NT2/D1 (cell line): ENCODE measurements around the gene RCCD1.
"Not testable (repeated sequence)": the region's sequence is repeated elsewhere in the genome, so short reads cannot be mapped to it uniquely, and the experiment has no call there.

Source experiments
- DNase-seq: peaks from one replicate; pipeline ENCODE4 v3.0.0-alpha.2; 2011; ENCODE audit warnings: low read depth, low spot score
- H3K27me3 ChIP-seq: 2 replicates; pipeline ENCODE4 v1.6.0; 2011; ENCODE audit warnings: mild to moderate bottlenecking; ENCODE audit not compliant: insufficient read length, insufficient read depth
- H3K36me3 ChIP-seq: 2 replicates; pipeline ENCODE4 v1.6.1; 2011; ENCODE audit warnings: mild to moderate bottlenecking, low read length, mixed read lengths; ENCODE audit not compliant: insufficient read depth, insufficient read length
- H3K4me1 ChIP-seq: 2 replicates; pipeline ENCODE4 v1.5.1; 2011; ENCODE audit not compliant: insufficient read depth, insufficient read length
- H3K4me3 ChIP-seq: 2 replicates; pipeline ENCODE4 v1.5.1; 2011; ENCODE audit warnings: low read depth; ENCODE audit not compliant: insufficient read length
- H3K9ac ChIP-seq: 2 replicates; pipeline ENCODE4 v1.6.0; 2011; ENCODE audit warnings: low read depth; ENCODE audit not compliant: insufficient read length
- H3K9me3 ChIP-seq: 2 replicates; pipeline ENCODE4 v1.5.1; 2011; ENCODE audit warnings: mild to moderate bottlenecking, low read length; ENCODE audit not compliant: insufficient read depth
- SUZ12 ChIP-seq: IDR thresholded peaks from 2 replicates; pipeline ENCODE4 v1.6.1; 2011; ENCODE audit not compliant: insufficient read length, insufficient read depth; ENCODE audit errors: extremely low read depth
- YY1 ChIP-seq: IDR thresholded peaks from 2 replicates; pipeline ENCODE4 v1.6.1; 2011; ENCODE audit not compliant: insufficient read length, insufficient read depth
- ZNF274 ChIP-seq: IDR thresholded peaks from 2 replicates; pipeline ENCODE4 v1.6.1; 2011; ENCODE audit warnings: mild to moderate bottlenecking, low read depth, low read length

RCCD1 gene

DNA sequence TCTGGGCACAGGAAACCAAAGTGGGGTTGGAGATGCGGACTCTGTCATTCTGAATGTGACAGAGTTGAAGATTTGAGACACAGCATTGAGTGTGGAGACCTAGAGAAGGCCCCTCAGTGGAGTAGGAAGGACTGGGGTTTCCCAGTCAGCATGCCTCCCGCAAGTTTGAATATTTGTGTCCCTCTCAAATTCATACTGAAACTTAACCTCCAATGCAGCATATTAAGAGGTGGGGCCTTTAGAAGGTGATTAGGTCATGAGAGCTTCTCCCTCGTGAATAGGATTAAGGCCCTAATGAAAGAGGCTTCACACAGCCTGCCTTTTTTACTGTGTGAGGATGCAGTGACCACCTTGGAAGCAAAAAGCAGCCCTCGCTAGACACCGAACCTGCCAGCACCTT lies 30.3 kb upstream of the RCCD1 start:
- Histone ChIP-seq H3K4me3 (no peak overlapping the region), H3K9ac (no peak overlapping the region), H3K36me3 (peaks cover 10% of the 10 kb centered on the region), H3K4me1 (peaks cover 3% of the 10 kb centered on the region), H3K27me3 (no peaks in the 10 kb centered on the region), H3K9me3 (no peaks in the 10 kb centered on the region)
- TF ChIP-seq SUZ12, result no peak
- TF ChIP-seq YY1, result no peak
- TF ChIP-seq ZNF274, result no peak
- no peak for DNase-seq

DNA sequence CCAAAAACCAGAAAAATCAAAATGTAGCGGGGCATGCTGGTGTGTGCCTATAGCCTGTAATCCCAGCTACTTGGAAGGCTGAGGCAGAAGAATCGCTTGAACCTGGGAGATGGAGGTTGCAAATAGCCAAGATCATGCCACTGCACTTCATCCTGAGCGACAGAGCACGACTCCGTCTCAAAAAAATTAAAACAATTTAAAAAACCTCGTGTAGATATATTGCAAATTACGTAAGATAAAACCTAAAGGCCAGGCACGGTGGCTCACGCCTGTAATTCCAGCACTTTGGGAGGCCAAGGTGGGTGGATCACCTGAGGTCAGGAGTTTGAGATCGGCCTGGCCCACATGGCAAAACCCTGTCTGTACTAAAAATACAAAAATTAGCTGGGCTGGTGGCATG lies 27.9 kb upstream of the RCCD1 start:
- not testable (repeated sequence) for H3K9ac ChIP-seq, H3K27me3 ChIP-seq, H3K9me3 ChIP-seq, H3K4me3 ChIP-seq, H3K36me3 ChIP-seq, H3K4me1 ChIP-seq, DNase-seq

DNA sequence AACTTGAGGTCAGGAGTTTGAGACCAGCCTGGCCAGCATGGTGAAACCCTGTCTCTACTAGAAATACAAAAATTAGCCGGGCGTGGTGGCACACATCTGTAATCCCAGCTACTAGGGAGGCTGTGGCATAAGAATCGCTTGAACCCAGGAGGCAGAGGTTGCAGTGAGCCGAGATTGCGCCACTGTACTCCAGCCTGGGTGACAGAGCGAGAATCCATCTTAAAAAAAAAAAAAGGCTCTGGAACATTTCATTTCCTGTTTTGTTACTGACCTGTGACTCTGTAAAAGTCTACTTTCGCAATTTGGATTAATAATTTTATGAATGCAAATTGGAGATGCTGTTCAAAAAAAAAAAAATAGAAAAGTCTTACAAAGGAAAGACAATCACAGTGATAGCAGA lies 26.6 kb upstream of the RCCD1 start:
- H3K36me3 ChIP-seq, H3K9ac ChIP-seq, H3K4me1 ChIP-seq, H3K27me3 ChIP-seq, H3K4me3 ChIP-seq, DNase-seq, H3K9me3 ChIP-seq: not testable (repeated sequence)

DNA sequence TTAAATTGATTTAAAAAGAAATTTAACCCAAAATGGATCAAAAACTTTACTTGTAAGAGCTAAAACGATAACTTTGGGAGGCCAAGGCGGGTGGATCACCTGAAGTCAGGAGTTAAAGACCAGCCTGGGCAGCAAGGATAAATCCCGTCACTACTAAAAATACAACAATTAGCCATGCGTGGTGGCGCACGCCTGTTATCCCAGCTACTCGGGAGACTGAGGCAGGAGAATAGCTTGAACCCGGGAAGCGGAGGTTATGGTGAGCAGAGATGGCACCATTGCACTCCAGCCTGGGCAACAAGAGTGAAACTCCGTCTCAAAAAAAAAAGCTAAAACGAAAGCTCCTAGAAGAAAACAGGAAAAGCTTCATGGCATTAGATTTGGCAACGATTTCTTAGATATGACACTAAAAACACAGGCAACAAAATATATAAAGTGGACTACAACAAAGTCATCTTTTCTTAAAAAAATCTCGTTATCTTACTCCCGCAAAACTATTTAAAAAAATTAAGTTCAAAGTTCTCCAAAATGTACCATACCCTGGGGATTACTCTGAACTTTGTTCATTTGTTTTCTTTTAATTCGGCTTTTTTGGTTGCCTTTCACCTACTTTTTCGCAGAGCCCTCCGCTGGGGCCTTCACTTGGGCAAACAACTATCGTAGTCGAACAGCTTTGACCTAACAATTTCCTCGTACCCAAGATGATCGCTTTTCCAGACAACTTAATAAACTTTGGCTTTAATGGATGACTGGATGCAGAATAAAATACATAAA lies 25.3 kb upstream of the RCCD1 start:
- Histone ChIP-seq H3K27me3 (peaks cover 18% of the 10 kb centered on the region), H3K36me3 (no peaks in the 10 kb centered on the region), H3K4me1 (peaks cover 6% of the 10 kb centered on the region), H3K9ac (no peak overlapping the region), H3K4me3 (no peak overlapping the region), H3K9me3 (no peaks in the 10 kb centered on the region)
- no peak for DNase-seq
- TF ChIP-seq SUZ12, result no peak
- TF ChIP-seq YY1, result no peak
- no peak for TF ChIP-seq ZNF274

DNA sequence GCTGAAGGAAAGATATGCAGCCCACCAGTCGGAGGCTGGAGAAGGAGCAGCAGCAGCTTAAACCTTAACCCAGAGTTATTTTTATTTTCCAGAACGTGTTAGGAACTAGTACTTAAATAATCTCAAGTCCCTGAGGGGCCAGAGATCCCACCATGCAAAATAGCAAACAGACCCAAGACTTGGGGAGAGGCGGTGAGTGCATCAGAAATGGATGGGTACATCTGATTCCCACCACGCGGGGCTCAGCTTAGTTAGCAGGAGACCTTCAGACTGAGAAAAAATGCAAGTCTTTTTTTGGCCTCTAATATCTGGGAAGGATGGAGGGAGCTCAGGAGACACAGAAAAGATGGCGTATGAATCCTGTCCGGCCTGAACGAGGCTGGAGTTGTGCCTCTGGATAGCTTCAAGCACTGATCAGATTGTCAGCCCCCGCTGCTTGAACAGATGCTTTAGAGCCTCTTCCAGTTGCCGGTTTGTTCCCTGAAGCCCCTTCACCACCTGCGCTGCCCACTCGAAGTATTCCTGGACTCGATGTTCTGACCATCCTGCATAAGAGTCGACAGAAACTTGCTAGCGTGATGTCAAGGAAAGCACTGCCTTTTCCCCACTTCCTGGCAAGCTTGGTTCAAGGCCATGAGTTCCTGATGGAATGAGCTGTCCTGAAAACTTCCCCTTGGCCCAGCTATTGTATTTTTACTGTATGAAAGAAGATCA lies 23.7 kb upstream of the RCCD1 start:
- TF ChIP-seq YY1 (no peak), SUZ12 (no peak), ZNF274 (no peak)
- peak overlapping the region; percentile 76 for H3K4me3 ChIP-seq
- H3K9ac ChIP-seq, result no peak overlapping the region
- H3K9me3 ChIP-seq, result no peaks in the 10 kb centered on the region
- peaks cover 18% of the 10 kb centered on the region for H3K27me3 ChIP-seq
- H3K36me3 ChIP-seq, result no peaks in the 10 kb centered on the region
- H3K4me1 ChIP-seq, result peaks cover 6% of the 10 kb centered on the region
- DNase-seq, result no peak

DNA sequence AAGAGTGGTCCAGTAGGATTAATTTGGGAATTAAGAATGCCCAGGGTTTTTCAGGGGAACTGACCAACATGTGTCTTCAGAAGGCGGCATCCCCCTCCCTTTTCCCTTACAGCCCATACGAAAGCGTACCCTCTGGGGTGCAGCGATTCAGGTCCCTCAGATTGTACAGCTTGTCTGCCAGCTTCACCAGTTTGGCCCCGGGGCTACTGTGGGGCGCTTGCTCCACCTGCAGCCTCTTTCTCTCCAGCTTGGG lies 23.2 kb upstream of the RCCD1 start:
- Histone ChIP-seq H3K4me3 (peak overlapping the region; percentile 76), H3K4me1 (peaks cover 8% of the 10 kb centered on the region), H3K9ac (peak overlapping the region; percentile 80), H3K27me3 (peaks cover 18% of the 10 kb centered on the region), H3K9me3 (no peaks in the 10 kb centered on the region), H3K36me3 (peaks cover 4% of the 10 kb centered on the region)
- DNase-seq, result no peak
- TF ChIP-seq SUZ12, result no peak
- TF ChIP-seq ZNF274, result no peak
- TF ChIP-seq YY1, result no peak

DNA sequence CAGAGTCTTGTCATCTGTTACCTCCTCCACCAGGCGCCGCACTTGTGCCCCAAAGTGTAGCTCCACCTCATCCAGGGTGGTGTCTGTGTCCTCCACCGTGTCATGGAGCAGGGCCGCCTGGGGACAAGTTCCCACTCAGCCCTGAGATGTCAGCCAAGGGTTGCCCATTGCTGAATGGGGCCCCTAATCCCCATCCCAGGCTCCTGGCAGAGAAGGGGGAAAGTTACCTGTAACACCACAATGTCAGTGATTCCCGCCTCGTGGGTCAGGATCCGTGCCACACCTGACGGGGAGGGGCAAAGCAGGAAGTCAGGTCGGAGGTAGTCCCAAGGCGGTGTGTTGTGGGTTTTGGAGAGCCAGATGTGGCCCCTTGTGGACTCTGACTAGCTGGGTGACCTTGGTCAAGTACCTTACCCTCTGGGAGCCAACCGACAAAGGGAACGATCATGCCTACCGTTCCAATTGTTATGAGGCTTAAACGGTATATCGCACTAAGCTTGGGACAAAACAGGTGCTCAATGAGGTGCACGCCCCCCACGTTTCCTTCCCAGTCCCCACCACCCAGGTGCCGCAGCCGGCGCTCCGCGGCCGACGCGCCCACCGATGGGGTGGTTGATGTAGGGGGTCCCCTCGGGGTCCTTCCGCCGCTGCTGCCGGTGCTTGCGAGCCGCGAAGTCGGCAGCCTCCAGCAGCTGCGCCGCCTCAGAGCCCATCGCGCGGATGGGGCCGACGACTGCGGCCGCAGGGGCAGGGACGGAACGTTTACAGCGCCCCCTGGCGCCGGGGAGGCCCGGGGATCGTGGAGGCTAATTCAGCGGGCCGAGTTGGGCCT lies 22.6 kb upstream of the RCCD1 start, which contains the start of gene HDDC3:
Gene HDDC3 (minus strand): TSS at position 722 of the 832 bp plus-strand sequence. CDS start 9 bp downstream, at position 713.
- Histone ChIP-seq H3K36me3 (peaks cover 10% of the 10 kb centered on the region), H3K9me3 (no peaks in the 10 kb centered on the region), H3K27me3 (peaks cover 18% of the 10 kb centered on the region), H3K4me1 (peaks cover 8% of the 10 kb centered on the region), H3K4me3 (peak within 1 kb of the TSS; percentile 76), H3K9ac (peak within 1 kb of the TSS; percentile 80)
- TF ChIP-seq YY1 (no peak), SUZ12 (no peak), ZNF274 (no peak)
- DNase-seq, result peak; percentile 79
